Measurements from ENCODE around the gene C1QB. TPM values are rescaled to one million over a fixed set of nuclear protein-coding genes. Genes with fewer than 3 reads are reported as not detected.
"Not testable (repeated sequence)": the region's sequence is repeated elsewhere in the genome, so short reads cannot be mapped to it uniquely, and the experiment has no call there.

C1QB gene
- total and polyA plus RNA-seq, 9 of the 15 experiments (the other 6 are each of a cell fraction or from before 2014, with no cell fraction given), result 0.55 TPM; not detected in 8

DNA sequence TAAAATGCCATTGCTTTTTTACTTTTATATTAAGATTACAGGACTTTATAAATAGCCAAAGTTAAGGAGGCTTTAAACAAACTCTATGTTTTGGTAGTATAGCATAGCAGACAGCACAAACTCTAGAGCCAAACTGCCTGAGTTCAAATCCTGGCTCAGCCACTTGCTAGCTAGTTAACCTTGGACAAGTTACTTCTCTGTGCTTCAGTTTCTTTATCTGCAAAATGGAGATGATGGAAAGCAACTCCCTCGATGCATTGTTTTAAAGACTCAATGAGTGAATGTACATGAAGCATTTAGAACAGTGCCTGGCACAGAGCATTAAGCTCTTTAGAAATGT, 21.3 kb downstream of the C1QB start:
- no peaks in the 10 kb centered on the region for H3K79me2 ChIP-seq (ENCODE audit: control insufficient read depth, insufficient read depth, low read length)
- H3K4me1 ChIP-seq (replicated peaks in 1 of 2; ENCODE audit: control insufficient read depth in 2 of 2, insufficient read depth in 2 of 2, low read length in 2 of 2), result peaks cover 0 to 9% of the 10 kb centered on the region in 2 experiments; a peak in 1 of 5 replicates
- TF ChIP-seq, protein P1, sequence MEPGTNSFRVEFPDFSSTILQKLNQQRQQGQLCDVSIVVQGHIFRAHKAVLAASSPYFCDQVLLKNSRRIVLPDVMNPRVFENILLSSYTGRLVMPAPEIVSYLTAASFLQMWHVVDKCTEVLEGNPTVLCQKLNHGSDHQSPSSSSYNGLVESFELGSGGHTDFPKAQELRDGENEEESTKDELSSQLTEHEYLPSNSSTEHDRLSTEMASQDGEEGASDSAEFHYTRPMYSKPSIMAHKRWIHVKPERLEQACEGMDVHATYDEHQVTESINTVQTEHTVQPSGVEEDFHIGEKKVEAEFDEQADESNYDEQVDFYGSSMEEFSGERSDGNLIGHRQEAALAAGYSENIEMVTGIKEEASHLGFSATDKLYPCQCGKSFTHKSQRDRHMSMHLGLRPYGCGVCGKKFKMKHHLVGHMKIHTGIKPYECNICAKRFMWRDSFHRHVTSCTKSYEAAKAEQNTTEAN (CRISPR knock-in tag; IDR thresholded peaks at IDR 0.05), result no peak
- TF ChIP-seq ZNF23 (CRISPR knock-in tag; IDR thresholded peaks at IDR 0.05) (no peak), CHCHD3 (CRISPR knock-in tag; IDR thresholded peaks at IDR 0.05) (no peak), DACH1 (IDR thresholded peaks at IDR 0.05; ENCODE audit: partially characterized antibody) (no peak), TCFL5 (CRISPR knock-in tag; conservative IDR thresholded peaks at IDR 0.05) (no peak), ZNF77 (CRISPR knock-in tag; IDR thresholded peaks at IDR 0.05) (no peak)
- peaks cover 8 to 47% of the 10 kb centered on the region in 2 experiments; a peak in 4 of 5 replicates for H3K27me3 ChIP-seq (ENCODE audit: control insufficient read depth in 2 of 2, insufficient read depth in 2 of 2, low read length in 2 of 2)
- no peak overlapping the region for H3K9ac ChIP-seq (ENCODE audit: insufficient read depth in 1 of 2, low read depth in 2 of 2, low read length in 2 of 2)
- FAIRE-seq (no peak), DNase-seq (ENCODE audit: extremely low read depth in 1 of 4, low spot score in 3 of 4) (no peak), ATAC-seq (no peak)
- in situ Hi-C loops (cut with MboI) (no loop called here), intact Hi-C loops (cut with micrococcal nuclease) (loop anchor here (1.0 kb wide), 2 partner anchors 188 to 256 kb away; no protein-coding TSS in a partner anchor)
- no peak overlapping the region for H3K4me2 ChIP-seq (ENCODE audit: insufficient read depth, low read length)
- no peak overlapping the region for H3K4me3 ChIP-seq
- H3K9me3 ChIP-seq (replicated peaks; ENCODE audit: control insufficient read depth, insufficient read depth, low read depth, low read length), result no peaks in the 10 kb centered on the region; the same call in 1 of the 2 replicates
- BruUV-seq (replicated peaks), result no TSS peak
- H3K36me3 ChIP-seq (ENCODE audit: control insufficient read depth, insufficient read depth, low read length), result no peaks in the 10 kb centered on the region; the same call in 2 of the 3 replicates
- no peaks in the 10 kb centered on the region for H3K9me1 ChIP-seq (ENCODE audit: control insufficient read depth, insufficient read depth, low read length)
- no peak overlapping the region for H3K27ac ChIP-seq (ENCODE audit: extremely low read depth, low read depth, low read length)
- POLR2A ChIA-PET, result interaction anchor here (0.6 to 1.2 kb wide), 3 partner anchors 242 to 545 kb away, joined by 3 read pairs; no protein-coding TSS in a partner anchor
- WGBS (ENCODE audit: insufficient coverage, low coverage, missing lambda C conversion rate), result 6% methylated on average over 1 of the region's 1 CpG
- CTCF ChIA-PET (ENCODE audit: low intra/inter-chr PET ratio), result interaction anchor here (0.6 to 1.9 kb wide), 6 partner anchors 182 to 290 kb away, joined by 3 to 22 read pairs (median 4); no protein-coding TSS in a partner anchor
- no peaks in the 10 kb centered on the region; the same call in none of the 2 replicates for H4K20me1 ChIP-seq (replicated peaks; ENCODE audit: control insufficient read depth, insufficient read depth, low read length)
- H2AFZ ChIP-seq (ENCODE audit: low read depth, low read length), result no peak overlapping the region

DNA sequence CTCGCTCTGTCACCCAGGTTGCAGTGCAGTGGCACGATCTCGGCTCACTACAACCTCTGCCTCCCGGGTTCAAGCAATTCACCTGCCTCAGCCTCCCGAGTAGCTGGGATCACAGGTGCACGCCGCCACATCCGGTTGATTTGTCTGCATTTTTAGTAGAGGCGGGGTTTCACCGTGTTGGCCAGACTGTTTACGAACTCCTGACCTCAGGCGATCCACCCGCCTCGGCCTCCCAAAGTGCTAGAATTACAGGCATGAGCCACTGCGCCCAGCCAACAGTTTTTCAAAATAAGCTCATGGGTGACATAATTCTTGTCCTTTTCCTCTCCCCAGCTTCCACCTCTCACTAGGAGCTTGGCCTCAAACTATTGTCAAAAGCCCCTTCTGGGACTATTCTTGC, 23.1 kb downstream of the C1QB start:
- BruUV-seq (replicated peaks); DNase-seq (ENCODE audit: extremely low read depth in 1 of 4, low spot score in 3 of 4); in situ Hi-C loops (cut with MboI); H3K4me2 ChIP-seq (ENCODE audit: insufficient read depth, low read length); ATAC-seq; H3K36me3 ChIP-seq (ENCODE audit: control insufficient read depth, insufficient read depth, low read length); H3K4me1 ChIP-seq (replicated peaks in 1 of 2; ENCODE audit: control insufficient read depth in 2 of 2, insufficient read depth in 2 of 2, low read length in 2 of 2); H3K9ac ChIP-seq (ENCODE audit: insufficient read depth in 1 of 2, low read depth in 2 of 2, low read length in 2 of 2); H4K20me1 ChIP-seq (replicated peaks; ENCODE audit: control insufficient read depth, insufficient read depth, low read length); H3K4me3 ChIP-seq; FAIRE-seq; H3K27ac ChIP-seq (ENCODE audit: extremely low read depth, low read depth, low read length); H3K79me2 ChIP-seq (ENCODE audit: control insufficient read depth, insufficient read depth, low read length); intact Hi-C loops (cut with micrococcal nuclease); H3K9me1 ChIP-seq (ENCODE audit: control insufficient read depth, insufficient read depth, low read length); H3K9me3 ChIP-seq (replicated peaks; ENCODE audit: control insufficient read depth, insufficient read depth, low read depth, low read length); H2AFZ ChIP-seq (ENCODE audit: low read depth, low read length): not testable (repeated sequence)
- CTCF ChIA-PET (ENCODE audit: low intra/inter-chr PET ratio), result interaction anchor here (1.0 kb wide), 1 partner anchor 507 kb away, joined by 3 read pairs; no protein-coding TSS in a partner anchor
- peaks cover 6 to 46% of the 10 kb centered on the region in 2 experiments; a peak in 4 of 5 replicates for H3K27me3 ChIP-seq (ENCODE audit: control insufficient read depth in 2 of 2, insufficient read depth in 2 of 2, low read length in 2 of 2)
- WGBS (ENCODE audit: insufficient coverage, low coverage, missing lambda C conversion rate), result under 1% methylated on average over 15 of the region's 15 CpGs
- POLR2A ChIA-PET, result interaction anchor here (0.6 to 0.8 kb wide), 4 partner anchors 10 to 281 kb away, joined by 3 to 4 read pairs (median 4); no protein-coding TSS in a partner anchor

All from K562 (cell line).